ENCODE measurements around the gene CHIT1. TPM values are rescaled to one million over a fixed set of nuclear protein-coding genes. Genes with fewer than 3 reads are reported as not detected.

CHIT1 gene
- total and polyA plus RNA-seq, 2 of the 13 experiments (the other 11 are each of a cell fraction or from before 2014, with no cell fraction given), result not detected

DNA sequence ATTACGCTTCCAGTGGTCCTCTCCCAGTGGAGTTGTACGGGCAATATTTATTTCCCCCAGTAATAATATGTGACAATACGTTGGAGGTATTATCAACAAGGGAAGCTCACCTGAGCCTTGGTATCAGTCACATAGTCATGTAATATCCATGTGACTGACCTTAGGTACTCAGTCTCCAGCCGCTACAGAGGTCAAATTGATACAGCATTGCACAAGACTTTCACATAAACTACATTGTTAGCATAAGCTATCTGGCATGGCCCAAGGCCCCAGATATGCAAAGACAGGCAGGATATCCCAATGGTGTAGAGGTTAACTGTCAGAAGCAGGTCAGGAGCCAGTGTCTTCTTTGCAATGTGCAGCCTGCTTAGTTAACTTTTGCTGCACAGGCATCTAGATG lies 15.3 kb upstream of the CHIT1 start (continued):
- TF ChIP-seq IKZF1 (IDR thresholded peaks at IDR 0.05), result no peak
- TF ChIP-seq ZZZ3 (CRISPR knock-in tag; IDR thresholded peaks at IDR 0.05; ENCODE audit: borderline replicate concordance), result no peak
- no peak for TF ChIP-seq ZBTB3 (CRISPR knock-in tag; IDR thresholded peaks at IDR 0.05; ENCODE audit: borderline replicate concordance, low read depth)
- TF ChIP-seq, protein P1, sequence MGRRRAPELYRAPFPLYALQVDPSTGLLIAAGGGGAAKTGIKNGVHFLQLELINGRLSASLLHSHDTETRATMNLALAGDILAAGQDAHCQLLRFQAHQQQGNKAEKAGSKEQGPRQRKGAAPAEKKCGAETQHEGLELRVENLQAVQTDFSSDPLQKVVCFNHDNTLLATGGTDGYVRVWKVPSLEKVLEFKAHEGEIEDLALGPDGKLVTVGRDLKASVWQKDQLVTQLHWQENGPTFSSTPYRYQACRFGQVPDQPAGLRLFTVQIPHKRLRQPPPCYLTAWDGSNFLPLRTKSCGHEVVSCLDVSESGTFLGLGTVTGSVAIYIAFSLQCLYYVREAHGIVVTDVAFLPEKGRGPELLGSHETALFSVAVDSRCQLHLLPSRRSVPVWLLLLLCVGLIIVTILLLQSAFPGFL (CRISPR knock-in tag; IDR thresholded peaks at IDR 0.05), result no peak
- TF ChIP-seq HCFC1 (IDR thresholded peaks at IDR 0.05; ENCODE audit: low read depth, low read length), result no peak
- 0 out of 2 replicates have a peak, but pooled peaks have one; percentile 15 for TF ChIP-seq FOSL2 (CRISPR knock-in tag; IDR thresholded peaks at IDR 0.05)
- no peak for TF ChIP-seq NFKBIZ (CRISPR knock-in tag; IDR thresholded peaks at IDR 0.05)
- TF ChIP-seq ZNF317 (CRISPR knock-in tag; IDR thresholded peaks at IDR 0.05), result no peak
- TF ChIP-seq NFE2L2 (IDR thresholded peaks at IDR 0.05; ENCODE audit: low read length), result no peak
- TF ChIP-seq ZNF766 (CRISPR knock-in tag; IDR thresholded peaks at IDR 0.05; ENCODE audit: borderline replicate concordance), result no peak
- no peak for TF ChIP-seq PHF20 (CRISPR knock-in tag; IDR thresholded peaks at IDR 0.05)
- no peak for TF ChIP-seq SIN3A (IDR thresholded peaks at IDR 0.05; ENCODE audit: borderline replicate concordance, low read depth, low read length)
- TF ChIP-seq POLR2A (IDR thresholded peaks at IDR 0.05; ENCODE audit: insufficient read depth in 1 of 2, low read depth in 2 of 2, low read length in 2 of 2), result no peak
- no peak for TF ChIP-seq DNMT3B (CRISPR knock-in tag; conservative IDR thresholded peaks at IDR 0.05)
- TF ChIP-seq, protein P2, sequence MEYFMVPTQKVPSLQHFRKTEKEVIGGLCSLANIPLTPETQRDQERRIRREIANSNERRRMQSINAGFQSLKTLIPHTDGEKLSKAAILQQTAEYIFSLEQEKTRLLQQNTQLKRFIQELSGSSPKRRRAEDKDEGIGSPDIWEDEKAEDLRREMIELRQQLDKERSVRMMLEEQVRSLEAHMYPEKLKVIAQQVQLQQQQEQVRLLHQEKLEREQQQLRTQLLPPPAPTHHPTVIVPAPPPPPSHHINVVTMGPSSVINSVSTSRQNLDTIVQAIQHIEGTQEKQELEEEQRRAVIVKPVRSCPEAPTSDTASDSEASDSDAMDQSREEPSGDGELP (IDR thresholded peaks at IDR 0.05; ENCODE audit: borderline replicate concordance, low read depth), result no peak
- TF ChIP-seq MTF1 (CRISPR knock-in tag; IDR thresholded peaks at IDR 0.05), result no peak
- no peak for TF ChIP-seq ATF1 (CRISPR knock-in tag; IDR thresholded peaks at IDR 0.05)
- no peak for TF ChIP-seq ZNF605 (CRISPR knock-in tag; IDR thresholded peaks at IDR 0.05)
- no peak for TF ChIP-seq ZNF33A (CRISPR knock-in tag; IDR thresholded peaks at IDR 0.05; ENCODE audit: borderline replicate concordance)
- TF ChIP-seq PBX2 (CRISPR knock-in tag; IDR thresholded peaks at IDR 0.05), result no peak
- TF ChIP-seq, protein P3, sequence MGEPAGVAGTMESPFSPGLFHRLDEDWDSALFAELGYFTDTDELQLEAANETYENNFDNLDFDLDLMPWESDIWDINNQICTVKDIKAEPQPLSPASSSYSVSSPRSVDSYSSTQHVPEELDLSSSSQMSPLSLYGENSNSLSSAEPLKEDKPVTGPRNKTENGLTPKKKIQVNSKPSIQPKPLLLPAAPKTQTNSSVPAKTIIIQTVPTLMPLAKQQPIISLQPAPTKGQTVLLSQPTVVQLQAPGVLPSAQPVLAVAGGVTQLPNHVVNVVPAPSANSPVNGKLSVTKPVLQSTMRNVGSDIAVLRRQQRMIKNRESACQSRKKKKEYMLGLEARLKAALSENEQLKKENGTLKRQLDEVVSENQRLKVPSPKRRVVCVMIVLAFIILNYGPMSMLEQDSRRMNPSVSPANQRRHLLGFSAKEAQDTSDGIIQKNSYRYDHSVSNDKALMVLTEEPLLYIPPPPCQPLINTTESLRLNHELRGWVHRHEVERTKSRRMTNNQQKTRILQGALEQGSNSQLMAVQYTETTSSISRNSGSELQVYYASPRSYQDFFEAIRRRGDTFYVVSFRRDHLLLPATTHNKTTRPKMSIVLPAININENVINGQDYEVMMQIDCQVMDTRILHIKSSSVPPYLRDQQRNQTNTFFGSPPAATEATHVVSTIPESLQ (CRISPR knock-in tag; conservative IDR thresholded peaks at IDR 0.05), result no peak
- TF ChIP-seq RORA (CRISPR knock-in tag; IDR thresholded peaks at IDR 0.05), result no peak
- TF ChIP-seq ZNF720 (CRISPR knock-in tag; IDR thresholded peaks at IDR 0.05), result no peak
- TF ChIP-seq DZIP1 (CRISPR knock-in tag; IDR thresholded peaks at IDR 0.05), result no peak
- no peak for TF ChIP-seq ZNF850 (CRISPR knock-in tag; conservative IDR thresholded peaks at IDR 0.05)
- TF ChIP-seq ZFP36 (IDR thresholded peaks at IDR 0.05; ENCODE audit: borderline replicate concordance, low read depth, low read length, partially characterized antibody), result no peak
- TF ChIP-seq HIVEP1 (CRISPR knock-in tag; IDR thresholded peaks at IDR 0.05), result no peak

Data from HepG2 (cell line).